GM19193 (cell line): ENCODE results near the gene IFNLR1.

Experiments
- POLR2A ChIP-seq: IDR thresholded peaks from 4 replicates; pipeline ENCODE4 v1.6.1; 2011; ENCODE audit not compliant: insufficient read depth, insufficient read length; ENCODE audit errors: extremely low read depth

Gene IFNLR1

GRCh38 chr1:24134376-24134775, 52.7 kb downstream of the IFNLR1 start:
- no peak for TF ChIP-seq POLR2A

- no peak for TF ChIP-seq POLR2A
Measured at GRCh38 chr1:24133819-24134218, 53.3 kb downstream of the IFNLR1 start.

- TF ChIP-seq POLR2A, result no peak
Measured at GRCh38 chr1:24130385-24130784, 56.7 kb downstream of the IFNLR1 start.

DNA sequence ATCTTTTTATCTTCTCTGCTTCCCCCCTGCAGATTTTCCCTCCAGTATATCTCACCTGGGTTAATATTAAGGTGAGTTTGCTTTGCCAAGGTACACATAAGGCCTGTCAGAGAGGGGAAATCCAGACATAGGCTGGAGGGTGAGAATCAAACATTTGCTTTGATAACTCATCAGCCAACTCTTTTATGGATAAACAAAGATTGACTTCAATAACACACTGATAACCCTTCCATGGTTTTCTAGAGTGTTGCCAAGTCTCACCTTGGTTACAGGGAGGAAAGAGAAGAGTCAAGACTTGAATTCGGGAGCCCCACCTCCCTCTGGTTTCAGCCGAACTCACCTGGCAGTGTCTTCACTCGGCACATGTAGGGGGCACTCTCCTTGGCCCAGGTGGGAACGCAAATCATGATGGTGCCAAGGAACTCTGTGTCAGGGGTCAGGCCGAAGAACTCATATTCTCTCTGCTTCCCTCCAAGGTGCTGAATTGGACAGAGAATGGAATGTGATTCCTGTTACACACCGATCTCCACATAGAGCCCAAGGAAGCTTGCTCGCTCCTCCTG, 59.2 kb downstream of the IFNLR1 start:
- TF ChIP-seq POLR2A, result no peak

GRCh38 chr1:24127134-24127800, 59.8 kb downstream of the IFNLR1 start:
- TF ChIP-seq POLR2A, result no peak

GRCh38 chr1:24126672-24127023, 60.4 kb downstream of the IFNLR1 start:
- no peak for TF ChIP-seq POLR2A

- no peak for TF ChIP-seq POLR2A
Measured at GRCh38 chr1:24126018-24126671, 60.9 kb downstream of the IFNLR1 start.

DNA sequence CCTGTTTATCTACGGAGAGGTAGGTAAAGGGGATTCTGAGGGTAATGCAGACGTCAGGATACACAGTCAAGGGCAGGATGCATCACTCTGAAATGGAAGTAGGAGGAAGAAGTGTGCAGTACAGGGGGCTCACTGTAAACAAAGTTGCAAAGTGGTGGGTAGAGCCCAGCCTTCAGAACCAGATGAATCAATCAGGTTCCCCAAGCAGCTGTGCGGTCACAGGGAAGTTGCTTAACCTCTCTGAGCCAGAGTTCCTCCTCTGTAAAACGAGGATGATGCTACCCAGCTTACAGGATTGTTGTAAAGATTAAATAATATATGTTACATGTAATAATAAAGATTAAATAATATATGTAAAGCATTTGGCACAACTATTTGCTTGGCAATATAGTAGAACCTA, 61.6 kb downstream of the IFNLR1 start:
- TF ChIP-seq POLR2A, result no peak

DNA sequence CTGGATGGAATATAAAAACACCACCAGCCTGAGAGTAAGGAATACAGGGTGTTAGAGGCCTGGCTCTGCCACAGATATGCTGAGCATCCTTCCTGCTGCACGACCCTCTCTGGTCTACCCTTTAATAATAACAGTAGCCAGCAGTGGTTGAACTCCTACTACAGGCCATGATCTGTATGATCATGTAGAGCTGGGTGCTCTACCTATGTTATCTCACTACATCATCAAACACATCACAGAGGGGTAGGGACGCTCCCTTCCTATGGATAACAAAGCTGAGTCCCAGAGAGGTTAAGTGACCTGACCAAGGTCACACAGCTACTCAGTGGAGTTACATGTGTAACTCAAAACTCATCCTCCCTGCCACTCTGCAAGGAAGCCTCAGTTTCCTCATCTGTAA, 62.1 kb downstream of the IFNLR1 start:
- TF ChIP-seq POLR2A, result no peak

DNA sequence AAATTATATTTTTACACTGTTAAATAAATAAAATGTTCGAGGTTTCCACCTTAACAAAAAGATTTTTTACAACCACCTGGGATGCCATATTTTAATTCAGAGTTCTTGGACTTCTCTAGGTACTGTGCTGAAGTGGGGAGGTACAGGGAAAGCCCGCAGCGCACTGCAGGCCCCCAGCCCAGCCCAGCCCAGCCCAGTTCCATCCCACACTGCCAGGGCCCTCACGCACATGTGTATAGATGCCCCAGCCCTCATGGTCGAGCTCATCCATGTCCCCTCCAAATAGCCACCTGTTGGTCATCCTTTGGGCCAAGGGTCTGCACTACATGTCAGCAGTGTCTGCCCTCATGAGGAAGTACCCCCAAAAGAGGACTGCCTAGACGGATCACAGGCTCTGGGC, 63.5 kb downstream of the IFNLR1 start:
- no peak for TF ChIP-seq POLR2A

DNA sequence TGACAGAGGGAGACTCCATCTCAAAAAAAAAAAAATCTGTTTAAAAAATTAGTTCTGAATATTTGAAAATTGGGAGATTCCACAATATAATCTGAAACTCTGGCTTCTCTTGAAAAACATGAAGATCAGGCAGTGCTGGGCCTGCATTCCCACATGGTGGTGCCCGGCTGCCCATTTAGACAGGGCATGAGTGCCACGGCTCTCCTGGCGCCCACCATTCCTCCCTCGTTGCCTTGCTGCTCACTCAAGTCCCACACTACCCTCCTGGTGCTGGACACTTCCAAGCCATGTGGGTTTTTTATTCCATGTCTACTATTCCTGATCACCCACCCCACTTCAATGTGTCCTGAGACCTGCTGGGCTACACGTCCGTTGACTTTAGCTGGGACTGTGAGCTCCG, 64.3 kb downstream of the IFNLR1 start:
- TF ChIP-seq POLR2A, result no peak

DNA sequence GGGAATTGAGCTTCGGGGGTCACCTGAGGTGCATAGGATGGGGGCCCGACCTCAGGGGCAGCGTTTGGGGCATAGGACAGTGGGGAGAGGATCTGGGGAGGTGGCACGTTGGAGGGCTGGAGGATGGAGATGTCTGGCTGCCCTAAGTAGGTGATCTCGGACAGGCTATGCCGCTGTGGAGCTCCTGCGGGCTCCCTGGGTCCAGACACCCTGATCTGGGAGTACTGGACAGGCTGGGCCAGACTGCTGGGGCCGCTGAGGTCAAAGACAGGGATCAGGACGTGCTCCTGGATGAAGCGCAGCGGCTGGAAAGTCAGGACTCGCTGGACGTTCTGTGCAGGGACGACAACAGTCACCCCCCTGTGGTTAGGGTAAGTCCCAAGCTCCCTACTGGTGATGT, 65.7 kb downstream of the IFNLR1 start:
- no peak for TF ChIP-seq POLR2A

DNA sequence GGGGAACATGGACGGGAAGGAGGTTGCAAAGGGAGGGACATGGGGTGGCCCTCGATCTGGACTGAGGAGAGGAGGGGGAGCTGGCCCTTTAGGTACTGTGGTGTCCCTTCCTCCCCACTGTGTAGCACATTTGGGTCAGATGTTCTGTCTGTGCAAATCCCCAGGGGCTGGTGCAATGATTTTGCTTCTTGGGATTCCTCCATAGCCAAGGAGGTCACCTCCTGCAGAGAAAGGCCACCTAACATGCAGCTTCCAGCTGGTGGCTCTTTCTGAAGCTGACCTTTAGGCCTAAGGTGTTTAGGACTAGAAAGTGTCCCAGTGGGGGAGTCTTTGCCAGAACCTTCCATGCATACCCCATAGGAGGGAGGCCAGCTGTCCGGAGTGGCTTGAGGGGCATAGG, 66.1 kb downstream of the IFNLR1 start:
- TF ChIP-seq POLR2A, result no peak

DNA sequence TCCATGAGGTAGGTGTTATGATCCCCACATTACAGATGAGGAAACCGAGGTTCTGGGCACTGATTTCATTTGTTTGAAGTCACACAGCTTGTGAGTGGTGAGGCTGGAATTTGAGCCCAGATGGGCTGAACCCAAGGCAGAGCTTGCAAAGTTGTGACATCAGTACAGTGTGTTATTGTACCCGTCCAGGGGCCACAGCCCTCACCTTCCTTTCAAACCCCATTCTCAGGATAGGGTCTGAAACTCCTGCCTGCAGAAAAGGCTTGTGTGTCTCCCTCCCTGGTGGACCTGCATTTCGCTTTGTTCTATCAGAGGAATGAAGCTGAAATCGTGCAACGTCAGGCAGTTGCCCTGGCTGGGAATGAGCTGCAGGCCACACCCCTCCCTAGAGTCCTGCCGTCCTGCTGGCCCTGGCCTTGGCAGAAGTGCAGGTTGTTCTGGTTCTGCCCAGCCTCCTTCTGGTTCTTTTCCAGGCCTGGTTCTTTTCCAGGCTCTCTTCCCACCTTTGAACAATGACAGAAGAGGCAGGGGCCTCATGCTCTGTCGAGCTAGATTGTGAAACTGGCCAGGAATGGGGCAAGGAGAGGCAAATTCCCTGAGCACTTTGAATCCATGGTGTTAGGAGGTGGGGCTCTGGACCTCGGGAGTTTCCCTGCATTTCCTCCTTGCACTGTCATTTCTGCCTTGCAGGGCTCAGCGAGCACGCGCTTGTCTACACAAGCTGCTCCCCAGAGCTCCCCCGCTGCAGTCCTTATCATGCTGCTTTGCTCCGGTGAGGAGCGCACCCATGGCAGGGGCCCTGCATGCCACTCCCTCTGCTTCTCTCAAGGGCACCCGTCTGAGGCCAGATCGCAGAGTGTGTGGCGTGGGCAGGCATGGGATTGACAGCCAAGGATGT, 67.0 kb downstream of the IFNLR1 start:
- TF ChIP-seq POLR2A, result no peak

GRCh38 chr1:24119489-24119858, 67.6 kb downstream of the IFNLR1 start:
- TF ChIP-seq POLR2A, result no peak

DNA sequence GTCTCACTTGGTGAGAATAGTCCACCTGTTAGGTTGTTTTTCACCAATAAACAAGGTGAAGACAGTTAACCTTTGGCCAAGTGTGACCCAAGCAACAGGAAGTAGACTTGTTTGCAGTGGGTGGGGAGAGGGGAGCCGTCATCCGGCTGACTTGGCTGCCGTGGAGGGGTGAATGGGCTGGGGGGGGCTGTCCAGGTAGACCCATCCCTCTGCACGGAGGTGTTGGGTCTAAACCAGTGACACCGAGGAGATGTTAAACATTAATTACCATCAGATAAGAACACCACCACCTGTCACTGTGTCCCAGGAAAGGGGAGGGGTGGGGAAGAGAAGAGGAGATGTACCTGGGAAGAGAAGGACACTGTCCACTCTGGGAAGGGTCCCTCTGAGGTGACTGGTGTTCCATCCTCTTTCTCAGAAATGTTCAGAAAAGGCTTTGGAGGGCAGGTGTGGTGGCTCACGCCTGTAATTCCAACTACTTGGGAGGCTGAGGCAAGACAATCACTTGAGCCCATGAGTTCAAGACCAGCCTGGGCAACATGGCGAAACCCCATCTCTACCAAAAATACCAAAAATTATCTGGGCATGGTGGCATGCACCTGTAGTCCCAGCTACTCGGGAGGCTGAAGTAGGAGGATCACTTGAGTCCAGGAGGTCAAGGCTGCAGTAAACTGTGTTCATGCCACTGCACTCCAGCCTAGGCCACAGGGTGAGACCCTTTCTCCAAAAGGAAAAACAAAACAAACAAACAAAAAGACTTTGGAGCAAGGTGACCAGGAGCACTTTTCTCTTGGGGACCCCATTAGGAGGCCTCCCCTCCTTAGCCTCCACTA, 68.5 kb downstream of the IFNLR1 start:
- no peak for TF ChIP-seq POLR2A
